Parathyroid adenoma (tissue), 2 donors: ENCODE measurements around the gene SYNDIG1.

Experiments
- H2AFZ ChIP-seq: fragments of 300-600 bp; sonication (generic); one replicate; pipeline ENCODE4 v1.7.0; 2017; ENCODE audit warnings: antibody characterized with exemption, mild to moderate bottlenecking
- H3K27ac ChIP-seq: fragments of 300-600 bp; sonication (generic); one replicate; pipeline ENCODE4 v1.7.0; 2017
- H3K27me3 ChIP-seq: fragments of 300-600 bp; sonication (generic); one replicate; pipeline ENCODE4 v1.7.0; 2017; ENCODE audit warnings: low read length; ENCODE audit not compliant: control insufficient read depth, insufficient read depth
- H3K36me3 ChIP-seq: fragments of 300-600 bp; sonication (generic); one replicate; pipeline ENCODE4 v1.7.0; 2017; ENCODE audit warnings: low read length; ENCODE audit not compliant: control insufficient read depth, insufficient read depth
- H3K4me1 ChIP-seq: fragments of 300-600 bp; sonication (generic); one replicate; pipeline ENCODE4 v1.7.0; 2017; ENCODE audit warnings: control low read depth
- H3K4me2 ChIP-seq: fragments of 300-600 bp; sonication (generic); one replicate; pipeline ENCODE4 v1.7.0; 2017; ENCODE audit warnings: low read length
- H3K4me3 ChIP-seq: fragments of 300-600 bp; sonication (generic); one replicate; pipeline ENCODE4 v1.7.0; 2017; ENCODE audit warnings: low read depth, low read length
- H3K79me2 ChIP-seq: fragments of 300-600 bp; sonication (generic); one replicate; pipeline ENCODE4 v1.7.0; 2017; ENCODE audit warnings: control low read depth
- H3K9ac ChIP-seq: fragments of 300-600 bp; sonication (generic); one replicate; pipeline ENCODE4 v1.7.0; 2017; ENCODE audit warnings: mild to moderate bottlenecking
- H3K9me3 ChIP-seq: fragments of 300-600 bp; sonication (generic); one replicate; pipeline ENCODE4 v1.7.0; 2017; ENCODE audit warnings: low read length; ENCODE audit not compliant: control insufficient read depth
- CTCF ChIP-seq: fragments of 300-600 bp; sonication (generic); IDR thresholded peaks from one replicate; pipeline ENCODE4 v1.7.0; 2017; ENCODE audit warnings: antibody characterized with exemption, mild to moderate bottlenecking
- donor health status: primary hyperparathyroidism.

SYNDIG1 gene

GRCh38 chr20:24450624-24451376 lies 18.6 kb upstream of the SYNDIG1 start:
- Histone ChIP-seq H3K9ac (no peak overlapping the region), H3K27me3 (no peaks in the 10 kb centered on the region), H3K4me3 (no peak overlapping the region), H3K79me2 (no peaks in the 10 kb centered on the region), H3K9me3 (no peaks in the 10 kb centered on the region), H3K27ac (no peak overlapping the region), H3K36me3 (no peaks in the 10 kb centered on the region), H3K4me1 (no peaks in the 10 kb centered on the region), H2AFZ (no peak overlapping the region), H3K4me2 (no peak overlapping the region)
- TF ChIP-seq CTCF: no peak

GRCh38 chr20:24451428-24451827 lies 18.0 kb upstream of the SYNDIG1 start:
- TF ChIP-seq CTCF: no peak
- H3K9me3 ChIP-seq: no peaks in the 10 kb centered on the region
- H3K27me3 ChIP-seq: no peaks in the 10 kb centered on the region
- H3K27ac ChIP-seq: no peak overlapping the region
- H3K79me2 ChIP-seq: no peaks in the 10 kb centered on the region
- H3K4me2 ChIP-seq: no peak overlapping the region
- H2AFZ ChIP-seq: no peak overlapping the region
- no peak overlapping the region for H3K4me3 ChIP-seq
- H3K4me1 ChIP-seq: no peaks in the 10 kb centered on the region
- H3K36me3 ChIP-seq: no peaks in the 10 kb centered on the region
- no peak overlapping the region for H3K9ac ChIP-seq

- no peak overlapping the region for H2AFZ ChIP-seq
- no peaks in the 10 kb centered on the region for H3K79me2 ChIP-seq
- H3K9me3 ChIP-seq: no peaks in the 10 kb centered on the region
- H3K27me3 ChIP-seq: peaks cover 5% of the 10 kb centered on the region
- H3K4me2 ChIP-seq: no peak overlapping the region
- H3K4me1 ChIP-seq: no peaks in the 10 kb centered on the region
- TF ChIP-seq CTCF: no peak
- H3K27ac ChIP-seq: no peak overlapping the region
- H3K36me3 ChIP-seq: no peaks in the 10 kb centered on the region
- no peak overlapping the region for H3K4me3 ChIP-seq
- H3K9ac ChIP-seq: no peak overlapping the region
Observed at GRCh38 chr20:24452016-24452415, 17.4 kb upstream of the SYNDIG1 start.

GRCh38 chr20:24452498-24453127 lies 16.8 kb upstream of the SYNDIG1 start:
- H3K9me3 ChIP-seq: no peaks in the 10 kb centered on the region
- H3K27ac ChIP-seq: no peak overlapping the region
- H3K9ac ChIP-seq: no peak overlapping the region
- no peaks in the 10 kb centered on the region for H3K4me1 ChIP-seq
- H3K4me2 ChIP-seq: no peak overlapping the region
- no peaks in the 10 kb centered on the region for H3K36me3 ChIP-seq
- H3K27me3 ChIP-seq: peaks cover 5% of the 10 kb centered on the region
- no peak overlapping the region for H2AFZ ChIP-seq
- no peaks in the 10 kb centered on the region for H3K79me2 ChIP-seq
- no peak for TF ChIP-seq CTCF
- H3K4me3 ChIP-seq: no peak overlapping the region
